ENCODE measurements around the gene PCGF1.
A peak's percentile ranks its signal among the peaks of the same experiment; 100 is the strongest.
"Not testable (repeated sequence)": the region's sequence is repeated elsewhere in the genome, so short reads cannot be mapped to it uniquely, and the experiment has no call there.

The PCGF1 gene

GRCh38 chr2:74493546-74493945 lies 13.9 kb downstream of the PCGF1 start:
- Mint-ChIP-seq H3K27me3 (peaks cover 27% of the 10 kb centered on the region), H3K27ac (no peak overlapping the region), H3K4me3 (no peak overlapping the region), H3K9me3 (no peaks in the 10 kb centered on the region), H3K4me1 (peaks cover 12% of the 10 kb centered on the region), H3K36me3 (peaks cover 39% of the 10 kb centered on the region)
- no peak for DNase-seq
- CTCF ChIA-PET, result interaction anchor here (0.7 to 1.4 kb wide), 2 partner anchors 14 to 37 kb away, joined by 4 read pairs; partner anchors contain the start of genes HTRA2 and PCGF1

- Mint-ChIP-seq H3K4me3 (no peak overlapping the region), H3K9me3 (no peaks in the 10 kb centered on the region), H3K36me3 (peaks cover 40% of the 10 kb centered on the region), H3K27me3 (peaks cover 11% of the 10 kb centered on the region), H3K4me1 (peaks cover 1% of the 10 kb centered on the region), H3K27ac (no peak overlapping the region)
- no peak for DNase-seq
- CTCF ChIA-PET, result interaction anchor here (1.0 to 1.3 kb wide), 2 partner anchors 9 to 12 kb away, joined by 3 to 4 read pairs; partner anchors contain the start of genes CCDC142 and TTC31
These were observed 15.6 kb downstream of the PCGF1 start for GRCh38 chr2:74491648-74492544.

DNA sequence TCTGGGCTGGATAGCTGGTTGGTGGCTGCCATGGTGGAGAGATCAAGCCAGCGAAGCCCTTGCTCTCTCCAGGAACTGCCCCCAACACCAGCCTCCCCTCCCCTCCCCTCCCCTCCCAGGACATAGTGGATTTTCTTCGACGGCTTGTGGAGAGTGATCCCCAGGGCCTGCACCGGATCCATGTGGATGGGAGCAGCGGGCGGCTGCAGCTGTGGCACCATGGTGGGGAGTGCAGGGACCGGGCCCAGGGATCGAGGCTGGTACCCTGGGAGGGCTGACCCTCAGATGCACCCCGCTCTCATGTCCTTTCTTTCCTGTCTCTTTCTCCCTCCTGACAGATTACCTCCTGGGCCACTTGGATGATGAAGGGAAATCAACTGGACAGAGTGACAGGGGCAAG lies 17.6 kb downstream of the PCGF1 start:
- Mint-ChIP-seq H3K36me3 (peaks cover 50% of the 10 kb centered on the region), H3K9me3 (no peaks in the 10 kb centered on the region), H3K27ac (no peak overlapping the region), H3K27me3 (no peaks in the 10 kb centered on the region), H3K4me3 (no peak overlapping the region), H3K4me1 (peaks cover 9% of the 10 kb centered on the region)
- CTCF ChIA-PET, result interaction anchor here (1.4 kb wide), 1 partner anchor 42 kb away, joined by 3 read pairs; no protein-coding TSS in a partner anchor
- no peak for DNase-seq

GRCh38 chr2:74488643-74489481 lies 18.6 kb downstream of the PCGF1 start:
- peaks cover 13% of the 10 kb centered on the region for H3K4me1 Mint-ChIP-seq
- no peak overlapping the region for H3K4me3 Mint-ChIP-seq
- H3K27ac Mint-ChIP-seq, result peak overlapping the region; percentile 40
- peaks cover 45% of the 10 kb centered on the region for H3K36me3 Mint-ChIP-seq
- no peak for DNase-seq
- no peaks in the 10 kb centered on the region for H3K9me3 Mint-ChIP-seq
- H3K27me3 Mint-ChIP-seq, result no peaks in the 10 kb centered on the region
- CTCF ChIA-PET, result interaction anchor here (1.4 kb wide), 1 partner anchor 43 kb away, joined by 3 read pairs; no protein-coding TSS in a partner anchor

DNA sequence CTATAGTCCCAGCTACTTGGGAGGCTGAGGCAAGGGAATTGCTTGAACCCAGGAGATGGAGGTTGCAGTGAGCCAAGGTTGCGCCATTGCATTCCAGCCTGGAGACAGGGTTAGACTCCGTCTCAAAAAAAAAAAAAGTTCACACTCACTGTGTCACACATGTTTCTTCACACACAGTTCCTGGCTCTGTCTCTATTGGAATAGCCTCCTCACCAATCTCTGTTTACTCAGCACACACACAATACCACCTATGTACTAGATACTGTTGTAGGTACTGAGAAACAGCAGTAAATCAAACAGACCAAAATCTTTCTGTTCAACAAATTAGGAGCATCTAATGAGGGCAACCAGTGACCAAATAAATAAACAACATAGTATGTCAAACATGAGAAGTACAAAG lies 21.4 kb downstream of the PCGF1 start:
- Mint-ChIP-seq H3K27ac (no peak overlapping the region), H3K9me3 (no peaks in the 10 kb centered on the region), H3K36me3 (peaks cover 32% of the 10 kb centered on the region), H3K4me3 (no peak overlapping the region), H3K27me3 (no peaks in the 10 kb centered on the region), H3K4me1 (peaks cover 32% of the 10 kb centered on the region)
- DNase-seq, result no peak
- CTCF ChIA-PET, result interaction anchor here (6.1 kb wide), 1 partner anchor 102 kb away, joined by 81 read pairs; no protein-coding TSS in a partner anchor

- peak overlapping the region; percentile 98 for H3K27ac Mint-ChIP-seq
- H3K36me3 Mint-ChIP-seq, result peaks cover 37% of the 10 kb centered on the region
- H3K4me1 Mint-ChIP-seq, result peaks cover 51% of the 10 kb centered on the region
- CTCF ChIA-PET, result interaction anchor here (0.9 to 6.1 kb wide), 9 partner anchors 9 to 104 kb away, joined by 3 to 86 read pairs (median 6); partner anchors contain the start of genes AUP1, HTRA2, INO80B and MRPL53
- peak overlapping the region; percentile 100 for H3K4me3 Mint-ChIP-seq
- not testable (repeated sequence) for DNase-seq, H3K9me3 Mint-ChIP-seq, H3K27me3 Mint-ChIP-seq
These were observed 23.8 kb downstream of the PCGF1 start for GRCh38 chr2:74483675-74484164.

- Mint-ChIP-seq H3K27me3 (no peaks in the 10 kb centered on the region), H3K4me1 (peaks cover 51% of the 10 kb centered on the region), H3K27ac (peak within 1 kb of the TSS; percentile 98), H3K4me3 (peak within 1 kb of the TSS; percentile 100), H3K9me3 (no peaks in the 10 kb centered on the region), H3K36me3 (peaks cover 37% of the 10 kb centered on the region)
- CTCF ChIA-PET, result interaction anchor here (0.8 to 6.1 kb wide), 21 partner anchors 9 to 118 kb away, joined by 3 to 86 read pairs (median 4); partner anchors contain the start of genes AUP1, HTRA2, INO80B and MOGS
- peak; percentile 96 for DNase-seq
These were observed 24.5 kb downstream of the PCGF1 start, which contains the start of the genes CCDC142 and TTC31 for GRCh38 chr2:74482801-74483674. Gene CCDC142, minus strand, starts transcription at chr2:74482998. Its CDS starts 161 bp downstream, at chr2:74482837. Gene TTC31, plus strand, starts transcription at chr2:74483081. Its CDS starts 15 bp downstream, at chr2:74483096.

DNA sequence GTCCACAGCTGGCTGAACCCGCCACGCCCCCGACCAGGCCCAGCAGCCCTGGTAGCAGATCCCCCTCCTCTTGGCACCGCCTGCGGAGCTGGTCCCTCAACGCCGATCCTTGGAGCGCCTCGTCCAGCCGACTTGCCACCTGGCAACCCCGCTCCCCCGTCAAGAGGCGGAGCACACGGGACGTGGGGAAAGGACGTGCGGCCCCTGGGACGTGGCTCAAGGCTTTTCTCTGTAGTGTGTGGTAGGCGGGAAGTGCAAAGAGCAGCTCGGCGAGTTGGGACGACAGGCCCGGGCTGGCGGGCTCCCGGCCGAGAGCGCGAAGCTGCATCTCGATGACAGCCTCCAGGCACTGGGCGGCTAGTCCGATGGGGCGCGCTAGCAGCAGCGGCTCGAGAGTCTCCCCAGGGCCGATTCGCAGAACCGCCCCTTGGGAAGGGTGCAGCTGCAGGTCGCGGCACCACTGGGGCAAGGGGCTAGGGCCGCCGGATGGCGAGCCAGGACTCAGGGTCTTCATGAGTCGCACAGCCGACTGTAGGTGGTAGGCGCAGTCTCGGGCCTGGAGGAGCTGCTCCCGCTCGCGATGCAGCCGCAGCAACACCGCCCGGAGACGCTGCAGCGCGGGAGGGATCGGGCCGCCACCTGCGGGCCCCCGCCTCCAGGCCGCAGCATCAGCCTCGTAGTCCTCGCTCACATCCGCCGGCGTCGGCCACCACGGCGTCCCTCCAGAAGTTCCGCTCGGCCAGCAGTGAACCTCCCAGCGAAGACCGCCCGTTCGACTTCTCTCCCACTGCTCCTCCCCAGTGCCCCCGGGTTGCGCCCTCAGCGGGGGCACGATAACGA lies 25.3 kb downstream of the PCGF1 start:
- peaks cover 42% of the 10 kb centered on the region for H3K36me3 Mint-ChIP-seq
- H3K4me3 Mint-ChIP-seq, result peak overlapping the region; percentile 100
- CTCF ChIA-PET, result interaction anchor here (0.8 to 6.1 kb wide), 16 partner anchors 8 to 147 kb away, joined by 3 to 86 read pairs (median 4); partner anchors contain the start of genes AUP1, HTRA2, INO80B and MOGS
- no peaks in the 10 kb centered on the region for H3K9me3 Mint-ChIP-seq
- peaks cover 51% of the 10 kb centered on the region for H3K4me1 Mint-ChIP-seq
- H3K27me3 Mint-ChIP-seq, result no peaks in the 10 kb centered on the region
- peak overlapping the region; percentile 98 for H3K27ac Mint-ChIP-seq
- peak; percentile 75 for DNase-seq

- H3K9me3 Mint-ChIP-seq, result no peaks in the 10 kb centered on the region
- H3K27ac Mint-ChIP-seq, result no peak overlapping the region
- H3K4me3 Mint-ChIP-seq, result peak overlapping the region; percentile 100
- H3K27me3 Mint-ChIP-seq, result no peaks in the 10 kb centered on the region
- CTCF ChIA-PET, result interaction anchor here (0.7 to 6.1 kb wide), 10 partner anchors 9 to 147 kb away, joined by 3 to 86 read pairs (median 8); partner anchors contain the start of genes AUP1, HTRA2, INO80B and MRPL53
- peaks cover 38% of the 10 kb centered on the region for H3K36me3 Mint-ChIP-seq
- no peak for DNase-seq
- peaks cover 48% of the 10 kb centered on the region for H3K4me1 Mint-ChIP-seq
These were observed 26.1 kb downstream of the PCGF1 start for GRCh38 chr2:74481431-74481830.

DNA sequence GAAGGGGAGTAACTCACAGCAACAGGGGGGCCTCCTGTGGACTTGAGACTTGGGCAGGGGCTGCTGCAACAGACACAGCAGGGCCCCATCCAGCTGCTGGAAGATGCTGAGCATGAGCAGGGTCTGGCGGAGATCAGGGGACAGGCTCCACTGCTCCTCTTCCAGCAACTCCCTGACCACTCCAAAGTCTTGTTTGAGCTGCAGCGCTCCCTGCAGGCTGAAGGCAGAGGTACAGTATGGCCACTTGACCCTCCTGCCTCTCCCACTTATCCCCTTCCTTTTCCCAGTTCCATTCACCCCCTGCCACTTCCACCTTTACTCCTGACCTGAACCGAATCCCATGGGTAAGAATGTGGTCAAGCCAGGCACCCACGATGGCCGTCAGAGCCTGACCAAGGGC lies 32.6 kb downstream of the PCGF1 start:
- H3K36me3 Mint-ChIP-seq, result peaks cover 48% of the 10 kb centered on the region
- no peaks in the 10 kb centered on the region for H3K9me3 Mint-ChIP-seq
- peaks cover 44% of the 10 kb centered on the region for H3K4me1 Mint-ChIP-seq
- peaks cover 7% of the 10 kb centered on the region for H3K27me3 Mint-ChIP-seq
- peak overlapping the region; percentile 20 for H3K27ac Mint-ChIP-seq
- H3K4me3 Mint-ChIP-seq, result no peak overlapping the region
- CTCF ChIA-PET, result interaction anchor here (0.9 to 3.4 kb wide), 4 partner anchors 8 to 112 kb away, joined by 3 to 11 read pairs (median 6); partner anchors contain the start of genes CCDC142 and TTC31
- DNase-seq, result no peak

DNA sequence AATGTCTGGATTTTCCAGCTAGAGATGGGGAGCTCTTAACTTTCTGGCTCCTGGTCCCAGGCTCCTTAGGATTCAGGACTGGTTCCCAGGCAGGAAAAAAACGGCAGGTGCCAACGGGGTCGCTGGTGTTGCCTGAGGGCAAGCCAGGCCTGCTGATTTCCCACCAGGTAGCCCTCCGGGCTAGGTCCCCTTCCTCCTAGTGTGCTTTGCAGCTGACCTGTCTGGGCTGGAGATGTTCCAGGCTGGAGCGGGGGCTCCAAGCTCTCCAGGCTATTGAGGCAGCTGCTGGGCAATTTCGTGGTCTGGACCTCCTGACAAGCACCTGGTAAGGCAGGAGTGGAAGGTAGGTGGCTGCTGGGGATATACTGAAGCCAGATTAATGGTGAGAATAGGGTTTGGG lies 33.0 kb downstream of the PCGF1 start:
- H3K27ac Mint-ChIP-seq, result no peak overlapping the region

GRCh38 chr2:74472945-74473258 lies 34.6 kb downstream of the PCGF1 start:
- H3K36me3 Mint-ChIP-seq, result peaks cover 43% of the 10 kb centered on the region
- H3K27me3 Mint-ChIP-seq, result peaks cover 7% of the 10 kb centered on the region
- no peak for DNase-seq
- CTCF ChIA-PET, result interaction anchor here (0.9 to 3.4 kb wide), 7 partner anchors 9 to 113 kb away, joined by 3 to 27 read pairs (median 4); partner anchors contain the start of genes CCDC142, INO80B, TTC31 and WBP1
- peaks cover 40% of the 10 kb centered on the region for H3K4me1 Mint-ChIP-seq
- H3K4me3 Mint-ChIP-seq, result peak overlapping the region; percentile 96
- H3K27ac Mint-ChIP-seq, result peak overlapping the region; percentile 99
- H3K9me3 Mint-ChIP-seq, result no peaks in the 10 kb centered on the region

More for the DNA sequence above, 33.0 kb downstream of the PCGF1 start:
- no peak for DNase-seq
- peaks cover 46% of the 10 kb centered on the region for H3K36me3 Mint-ChIP-seq
- H3K9me3 Mint-ChIP-seq, result no peaks in the 10 kb centered on the region
- H3K27me3 Mint-ChIP-seq, result peaks cover 7% of the 10 kb centered on the region
- CTCF ChIA-PET, result interaction anchor here (1.7 to 3.4 kb wide), 3 partner anchors 9 to 19 kb away, joined by 3 to 11 read pairs (median 6); partner anchors contain the start of genes CCDC142, INO80B and TTC31
- peaks cover 43% of the 10 kb centered on the region for H3K4me1 Mint-ChIP-seq
- no peak overlapping the region for H3K4me3 Mint-ChIP-seq

Measured in activated naive CD4-positive, alpha-beta T cell treated with anti-CD3 and anti-CD28 coated beads, Interleukin-2, amount 10 ng/mL, durations not matched to agents 7 days and 5 days (primary cell).